GM18502 (cell line): ENCODE measurements around the gene PROX2.

ENCODE experiments used
- ATAC-seq: cut with Tn5 transposase; IDR thresholded peaks from one replicate; pipeline ENCODE4 v1.9.1; 2021; ENCODE audit warnings: mild to moderate bottlenecking; ENCODE audit not compliant: unreplicated experiment, poor library complexity

Gene PROX2

DNA sequence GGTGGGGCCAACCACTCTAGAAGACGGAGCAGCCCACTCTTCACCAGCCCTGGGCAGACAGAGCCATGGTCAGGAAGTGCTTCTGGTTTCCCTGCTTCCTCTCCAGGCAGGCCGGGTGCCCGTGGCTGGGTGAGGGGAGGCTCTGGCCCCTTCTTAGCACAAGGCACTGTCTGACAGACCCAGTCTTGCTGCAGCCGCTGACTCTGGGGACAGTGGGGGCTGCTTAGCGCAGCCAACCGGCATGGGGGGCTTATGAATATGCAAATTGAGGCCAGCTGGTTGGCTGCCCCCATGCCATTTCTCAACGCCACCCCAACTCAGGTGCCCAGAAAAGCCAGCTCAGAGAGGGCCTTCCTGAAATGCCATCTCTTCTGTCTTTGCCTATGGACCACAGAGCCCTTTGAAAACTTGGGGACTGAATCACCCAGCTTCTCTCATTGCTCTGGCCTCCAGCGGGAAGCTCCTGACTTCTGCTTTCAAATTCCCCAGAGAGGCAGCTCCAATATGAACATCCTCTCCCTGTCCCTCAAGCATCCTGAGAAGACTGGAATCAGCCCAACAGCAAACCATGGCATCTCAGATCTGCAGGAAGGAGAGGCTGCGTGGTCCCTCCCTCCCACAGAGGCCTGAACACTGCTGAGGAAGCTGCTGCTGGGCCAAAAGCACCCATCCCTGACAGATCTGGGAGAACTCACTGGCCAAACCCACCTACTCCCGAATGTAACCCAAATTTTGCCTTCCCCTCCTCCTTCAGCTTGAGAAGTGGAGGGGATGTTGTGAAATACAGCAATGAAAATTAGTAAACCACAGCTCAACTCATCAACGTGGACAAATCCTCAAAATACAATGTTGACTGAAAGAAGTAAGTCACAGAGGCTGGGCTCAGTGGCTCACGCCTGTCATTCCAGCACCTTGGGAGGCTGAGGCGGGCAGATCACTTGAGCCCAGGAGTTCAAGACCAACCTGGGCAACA is at the start of gene PROX2:
Gene PROX2 (minus strand): TSS at position 205 of the 973 bp plus-strand sequence. CDS start 12,311 bp downstream, outside the sequence.
- no peak for ATAC-seq

GRCh38 chr14:74924061-74924460 is 48.1 kb upstream of the PROX2 start:
- no peak for ATAC-seq

DNA sequence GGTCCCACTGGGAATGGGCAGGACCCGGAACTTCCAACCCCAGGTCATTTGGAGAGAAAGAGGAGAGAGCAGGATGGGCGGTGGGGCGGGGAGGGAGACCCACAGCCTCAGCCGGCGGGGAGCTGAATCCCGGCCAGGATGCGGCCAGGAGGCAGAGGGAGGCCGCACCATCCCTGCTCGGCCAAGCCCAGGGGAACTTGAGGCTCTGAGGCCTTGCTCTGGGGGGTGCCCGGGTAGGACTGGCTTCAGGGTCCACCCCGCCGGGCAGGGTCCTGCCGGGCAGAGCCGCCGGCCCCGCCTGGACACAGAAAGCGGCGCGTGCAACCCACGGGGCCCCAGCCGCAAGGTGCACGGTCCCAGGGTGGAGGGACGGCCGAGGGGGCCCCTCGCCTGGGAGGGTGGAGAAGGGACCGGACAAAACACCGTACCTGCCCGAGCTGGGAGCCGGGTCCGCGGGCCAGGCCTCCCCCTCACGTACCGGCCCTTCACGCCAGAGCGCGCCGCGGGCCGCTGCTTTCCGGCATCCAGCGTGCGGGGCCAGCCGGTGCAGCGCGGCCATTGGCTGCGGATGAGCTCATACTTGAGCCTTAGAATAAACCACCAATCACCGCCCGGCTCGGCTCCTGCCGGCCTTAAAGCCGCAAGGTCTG is 46.9 kb upstream of the PROX2 start, which contains the start of gene RPS6KL1:
Gene RPS6KL1 (minus strand): TSS at position 509 of the 650 bp plus-strand sequence. CDS start 1,719 bp downstream, outside the sequence.
- peak; percentile 90 for ATAC-seq

DNA sequence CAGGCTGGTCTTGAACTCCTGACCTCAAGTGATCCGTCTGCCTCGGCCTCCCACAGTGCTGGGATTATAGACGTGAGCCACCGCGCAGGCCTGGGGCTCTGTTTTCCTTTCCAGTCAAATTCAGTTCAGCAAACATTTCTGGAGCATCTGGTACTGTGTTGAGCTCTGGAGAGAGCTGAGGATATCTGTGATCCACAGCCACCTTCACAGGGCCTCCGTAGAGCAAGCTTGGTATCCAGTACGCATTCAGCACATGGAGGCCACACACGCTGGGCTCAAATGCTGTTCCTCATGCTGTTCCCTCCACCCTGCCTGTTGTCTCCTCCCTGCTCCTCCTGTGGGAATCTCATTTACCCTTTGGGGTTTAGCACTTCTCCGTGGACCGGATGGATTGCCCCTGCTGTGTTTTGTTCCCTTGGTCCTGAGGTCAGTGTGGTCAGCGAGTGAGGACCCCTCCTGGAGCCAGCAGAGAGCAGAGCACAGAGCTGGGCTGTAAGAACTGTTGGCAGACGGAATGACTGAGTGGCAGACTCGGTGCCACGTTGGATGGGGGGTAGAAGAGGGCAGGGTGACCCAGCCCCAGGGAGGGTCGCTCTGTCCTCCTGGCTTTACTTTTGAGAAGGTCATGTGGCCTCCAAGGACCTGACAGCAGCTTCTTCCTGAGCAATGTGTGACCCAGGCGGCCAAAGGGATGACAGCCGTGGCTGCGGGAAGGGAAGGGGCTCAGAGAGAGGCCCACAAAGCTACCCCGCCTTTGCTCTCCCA is 46.2 kb upstream of the PROX2 start:
- ATAC-seq, result no peak

DNA sequence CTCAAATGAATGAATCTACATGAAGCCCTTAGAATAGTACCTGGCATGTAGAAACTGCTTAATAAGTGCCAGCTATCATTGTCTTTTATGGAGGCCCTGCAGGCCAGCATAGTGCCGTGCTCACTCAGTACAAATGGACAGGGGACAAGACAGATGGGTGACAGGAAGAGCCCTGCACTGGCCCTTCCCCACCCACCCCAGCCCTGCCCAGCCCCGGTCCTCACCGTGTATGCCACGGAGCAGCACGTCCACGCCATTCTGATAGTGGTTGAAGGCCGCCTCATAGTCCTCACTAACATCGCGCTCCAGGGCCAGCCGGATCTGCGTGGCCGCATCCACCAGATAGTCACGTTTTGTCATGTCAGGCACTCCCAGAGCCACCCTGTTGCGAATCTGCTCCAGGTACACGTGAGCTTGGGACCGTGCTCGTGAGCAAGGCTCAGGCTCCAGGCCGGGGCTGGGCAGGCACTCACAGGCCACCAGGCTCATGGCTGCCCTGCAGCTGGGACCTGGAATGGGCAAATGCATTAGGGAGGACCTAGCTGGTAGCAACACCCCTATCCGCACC is 45.2 kb upstream of the PROX2 start:
- ATAC-seq, result no peak

GRCh38 chr14:74920281-74920680 is 44.3 kb upstream of the PROX2 start:
- no peak for ATAC-seq

DNA sequence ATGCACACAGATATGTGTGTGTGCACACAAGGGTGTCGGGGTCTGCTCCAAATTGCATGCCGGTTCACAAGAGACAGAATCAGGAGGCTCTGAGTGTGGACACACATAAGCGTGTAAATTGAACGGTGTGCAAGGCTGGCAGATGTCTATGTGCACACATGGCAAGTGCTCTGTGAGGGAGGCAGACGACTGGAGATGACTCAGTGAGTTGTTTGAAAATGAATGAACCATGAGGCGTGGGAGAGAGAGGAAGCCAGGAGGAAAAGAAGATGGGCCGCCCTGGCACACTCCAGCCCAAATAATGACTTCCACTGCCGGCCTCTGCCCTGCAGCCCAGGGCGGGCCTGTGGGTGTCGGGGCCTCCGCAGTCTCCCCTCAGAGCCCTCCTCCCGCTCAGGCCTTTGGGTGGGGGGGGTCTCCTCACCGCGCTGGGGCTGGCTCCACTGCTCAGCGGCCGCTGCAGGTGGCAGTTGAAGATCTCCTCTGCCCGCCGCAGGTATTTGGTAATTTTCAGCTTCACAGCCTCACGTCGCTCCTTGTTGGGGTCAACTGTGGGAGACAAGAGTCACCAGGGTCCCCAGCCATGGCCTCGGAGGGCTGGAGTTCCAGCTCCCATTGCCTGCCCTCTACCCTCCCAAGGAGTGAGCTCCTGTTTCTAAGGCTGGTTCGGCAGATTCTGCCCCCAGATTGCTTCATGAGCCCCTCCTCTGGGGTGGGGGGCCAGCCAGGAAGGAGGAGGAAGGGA is 43.6 kb upstream of the PROX2 start:
- no peak for ATAC-seq

- no peak for ATAC-seq
Observed at GRCh38 chr14:74918380-74918779, 42.4 kb upstream of the PROX2 start.

- no peak for ATAC-seq
Observed at GRCh38 chr14:74917646-74918081, 41.7 kb upstream of the PROX2 start.

- no peak for ATAC-seq
Observed at GRCh38 chr14:74917178-74917543, 41.2 kb upstream of the PROX2 start.

- no peak for ATAC-seq
Observed at GRCh38 chr14:74915826-74916225, 39.9 kb upstream of the PROX2 start.

- no peak for ATAC-seq
Observed at GRCh38 chr14:74915426-74915825, 39.5 kb upstream of the PROX2 start.

DNA sequence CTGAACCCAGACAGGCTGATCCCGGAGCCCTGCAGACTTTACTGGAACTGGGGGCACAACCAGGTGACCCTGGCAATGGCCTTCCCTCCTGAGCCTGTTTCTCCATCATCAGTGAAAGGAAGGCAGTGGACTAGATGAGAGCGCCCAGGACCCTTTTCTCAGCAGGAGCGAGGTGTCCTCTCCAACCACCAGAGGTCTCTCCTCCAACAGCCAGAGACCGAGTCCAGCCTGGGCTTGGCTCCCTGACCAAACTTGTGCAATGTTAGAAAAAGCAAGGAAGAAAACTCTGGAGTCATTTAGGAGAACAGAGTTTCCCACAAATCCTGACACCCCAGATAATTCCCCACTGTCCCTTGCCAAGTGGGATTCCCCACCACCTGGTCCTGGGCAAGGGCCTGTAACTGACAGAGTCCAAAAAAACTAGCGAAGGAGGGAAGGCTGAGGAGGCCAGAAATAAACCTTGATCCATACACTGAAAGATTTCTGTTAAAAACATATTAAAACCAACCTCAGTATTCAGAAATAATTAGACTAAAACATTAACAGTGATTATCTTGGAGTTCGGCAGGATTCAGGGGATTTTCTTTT is 38.1 kb upstream of the PROX2 start:
- no peak for ATAC-seq

DNA sequence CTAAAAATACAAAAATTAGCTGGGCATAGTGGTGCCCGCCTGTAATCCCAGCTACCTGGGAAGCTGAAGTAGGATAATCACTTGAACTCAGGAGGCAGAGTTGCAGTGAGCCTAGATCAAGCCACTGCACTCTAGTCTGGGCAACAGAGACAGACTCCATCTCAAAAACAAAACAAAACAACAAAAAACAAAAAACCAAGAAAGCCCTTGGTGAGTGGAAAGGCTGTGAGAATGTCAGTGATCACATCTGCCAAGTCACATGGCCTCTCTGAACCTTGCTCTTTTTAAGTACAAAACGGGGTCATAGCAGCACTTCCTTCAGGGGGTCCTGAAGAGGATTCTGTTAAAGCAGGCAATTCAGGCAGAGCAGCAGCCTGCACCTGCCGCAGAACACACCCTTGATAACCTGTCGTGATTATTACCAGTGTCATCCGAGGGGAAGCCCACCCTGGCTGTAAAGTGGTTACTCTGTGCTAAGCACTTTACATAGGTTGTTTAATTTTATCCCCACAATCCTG is 37.5 kb upstream of the PROX2 start:
- ATAC-seq, result no peak

DNA sequence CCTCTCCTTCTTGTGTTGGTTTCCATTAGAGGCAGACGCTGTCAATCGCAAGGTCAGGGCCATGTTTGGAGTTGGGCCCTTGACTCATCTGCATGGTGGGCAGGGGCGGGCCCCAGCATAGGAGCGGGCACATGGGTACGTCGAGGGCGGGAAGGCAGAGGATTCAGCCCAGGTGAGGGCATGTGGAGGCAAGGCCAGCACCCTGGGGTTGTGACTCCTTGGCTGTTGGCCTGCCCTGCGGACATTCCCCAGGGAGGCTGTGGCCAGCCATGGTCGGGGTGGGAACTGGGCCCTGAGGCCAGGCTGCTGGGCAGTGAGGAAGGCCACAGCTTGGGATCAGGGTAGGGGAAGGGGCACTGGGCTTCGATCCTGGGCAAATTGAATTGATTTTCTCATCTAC is 36.9 kb upstream of the PROX2 start:
- no peak for ATAC-seq

DNA sequence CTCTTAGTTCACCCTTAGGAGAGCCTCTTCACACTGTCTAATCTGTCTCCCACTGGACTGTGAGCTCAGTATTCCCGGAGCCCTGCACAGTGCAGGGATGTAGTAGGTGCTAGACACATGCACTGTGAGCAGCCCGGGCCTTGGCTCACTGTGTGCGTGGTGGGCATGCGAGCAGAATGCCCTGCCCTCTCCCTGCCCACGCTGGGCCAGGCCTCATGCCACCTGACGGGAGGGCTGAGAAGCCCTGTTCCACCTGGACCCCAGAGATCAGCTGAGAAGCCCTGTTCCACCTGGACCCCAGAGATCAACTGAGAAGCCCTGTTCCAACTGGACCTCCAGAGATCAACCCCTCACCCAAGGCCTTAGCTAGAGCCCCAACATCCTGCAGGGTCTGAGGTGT is 36.2 kb upstream of the PROX2 start:
- ATAC-seq, result no peak

DNA sequence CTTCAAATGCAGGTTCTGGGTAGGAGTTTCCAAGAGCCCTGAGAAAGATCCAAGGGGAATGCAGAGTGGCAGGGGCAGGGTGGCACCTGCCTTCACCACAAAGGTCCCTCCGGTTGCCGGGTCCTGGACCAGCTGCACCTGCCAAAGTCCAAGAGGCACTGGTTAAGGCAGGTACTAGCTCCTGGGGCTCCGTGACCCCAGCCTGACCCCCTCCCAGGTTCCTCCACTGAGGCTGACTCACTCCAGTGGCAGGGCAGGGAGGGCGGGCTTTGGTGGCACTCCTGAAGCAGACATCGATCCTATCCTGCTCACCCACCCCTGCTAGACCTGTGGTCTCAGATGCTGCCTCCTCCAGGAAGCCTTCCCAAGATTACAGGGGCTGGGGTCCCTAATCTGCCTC is 35.8 kb upstream of the PROX2 start:
- no peak for ATAC-seq

DNA sequence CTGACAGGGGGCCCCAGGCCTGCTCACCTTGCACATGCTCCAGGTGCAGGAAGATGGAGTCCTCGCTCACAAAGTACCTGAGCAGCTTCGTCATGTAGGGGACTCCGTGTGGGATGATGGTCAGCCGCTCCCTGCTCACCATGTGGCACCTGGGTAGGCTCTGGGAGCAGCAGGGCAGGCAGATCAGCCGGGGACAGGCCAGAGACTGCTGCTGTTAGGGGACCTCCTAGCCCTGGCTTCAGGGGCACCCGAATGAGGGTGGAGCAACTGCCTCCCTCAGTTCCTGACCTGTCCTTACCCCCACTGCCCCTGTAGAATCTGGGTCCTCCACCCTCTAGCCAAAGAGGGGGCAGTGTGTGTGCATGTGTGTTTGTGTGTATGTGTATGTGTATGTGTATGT is 35.3 kb upstream of the PROX2 start:
- ATAC-seq, result no peak

GRCh38 chr14:74910556-74910955 is 34.6 kb upstream of the PROX2 start:
- no peak for ATAC-seq
